ENCODE results near the gene OR7C1. TPM values are rescaled to one million over a fixed set of nuclear protein-coding genes. Genes with fewer than 3 reads are reported as not detected.

OR7C1 gene
- total and polyA plus RNA-seq, 10 of the 15 experiments (the other 5 are each of a cell fraction or from before 2014, with no cell fraction given): 0.04 to 0.06 TPM; not detected in 8

DNA sequence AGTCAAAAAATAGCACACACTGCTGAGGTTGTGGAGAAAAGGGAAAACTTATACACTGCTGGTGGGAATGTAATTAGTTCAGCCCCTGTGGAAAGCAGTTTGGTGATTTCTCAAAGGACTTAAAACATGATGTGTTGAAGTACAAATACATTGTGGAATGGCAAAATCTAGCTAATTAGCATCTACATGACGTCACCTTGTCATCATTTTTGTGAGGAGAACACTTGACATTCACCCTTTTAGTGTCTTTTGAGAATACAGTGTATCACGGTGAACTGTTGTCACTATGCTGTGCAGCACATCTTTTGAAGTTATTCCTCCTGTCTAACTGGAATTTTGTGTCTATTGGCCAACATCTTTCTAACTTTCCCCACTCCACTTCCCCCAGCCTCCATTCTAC is 8.2 kb upstream of the OR7C1 start (continued):
- no peak for TF ChIP-seq BACH1 (IDR thresholded peaks at IDR 0.05; ENCODE audit: borderline replicate concordance)

DNA sequence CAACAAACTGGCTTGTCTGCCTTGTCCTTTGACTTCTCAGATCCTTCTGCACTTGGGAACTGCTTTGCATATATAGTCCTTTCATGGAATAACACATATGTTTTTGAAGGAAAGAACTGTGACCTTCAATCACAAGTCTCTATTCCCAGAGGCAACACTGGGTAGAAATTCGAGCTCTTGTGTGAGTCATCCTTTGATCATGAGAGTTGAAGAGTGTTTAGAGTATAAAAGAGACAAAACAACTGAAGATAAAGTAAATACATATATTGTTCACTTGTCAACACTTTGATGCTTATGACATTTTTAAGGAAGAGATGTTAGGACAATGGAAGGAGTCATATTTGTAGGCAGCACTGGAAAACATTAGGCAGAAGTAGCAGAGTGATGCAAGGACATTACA is 5.2 kb upstream of the OR7C1 start:
- no peak for TF ChIP-seq RAD51 (IDR thresholded peaks at IDR 0.05)
- TF ChIP-seq ZBED1 (IDR thresholded peaks at IDR 0.05; ENCODE audit: borderline replicate concordance): no peak
- TF ChIP-seq RCOR1 (conservative IDR thresholded peaks at IDR 0.05; ENCODE audit: low read depth, low read length): no peak
- no peak for TF ChIP-seq ESRRA (IDR thresholded peaks at IDR 0.05; ENCODE audit: low read length)
- no peak for TF ChIP-seq RAD21 (IDR thresholded peaks at IDR 0.05; ENCODE audit: insufficient read depth, low read depth, low read length)
- no peak for TF ChIP-seq NR2F1 (conservative IDR thresholded peaks at IDR 0.05)
- no peak for TF ChIP-seq CREM (IDR thresholded peaks at IDR 0.05; ENCODE audit: low read depth)
- TF ChIP-seq, protein P1, sequence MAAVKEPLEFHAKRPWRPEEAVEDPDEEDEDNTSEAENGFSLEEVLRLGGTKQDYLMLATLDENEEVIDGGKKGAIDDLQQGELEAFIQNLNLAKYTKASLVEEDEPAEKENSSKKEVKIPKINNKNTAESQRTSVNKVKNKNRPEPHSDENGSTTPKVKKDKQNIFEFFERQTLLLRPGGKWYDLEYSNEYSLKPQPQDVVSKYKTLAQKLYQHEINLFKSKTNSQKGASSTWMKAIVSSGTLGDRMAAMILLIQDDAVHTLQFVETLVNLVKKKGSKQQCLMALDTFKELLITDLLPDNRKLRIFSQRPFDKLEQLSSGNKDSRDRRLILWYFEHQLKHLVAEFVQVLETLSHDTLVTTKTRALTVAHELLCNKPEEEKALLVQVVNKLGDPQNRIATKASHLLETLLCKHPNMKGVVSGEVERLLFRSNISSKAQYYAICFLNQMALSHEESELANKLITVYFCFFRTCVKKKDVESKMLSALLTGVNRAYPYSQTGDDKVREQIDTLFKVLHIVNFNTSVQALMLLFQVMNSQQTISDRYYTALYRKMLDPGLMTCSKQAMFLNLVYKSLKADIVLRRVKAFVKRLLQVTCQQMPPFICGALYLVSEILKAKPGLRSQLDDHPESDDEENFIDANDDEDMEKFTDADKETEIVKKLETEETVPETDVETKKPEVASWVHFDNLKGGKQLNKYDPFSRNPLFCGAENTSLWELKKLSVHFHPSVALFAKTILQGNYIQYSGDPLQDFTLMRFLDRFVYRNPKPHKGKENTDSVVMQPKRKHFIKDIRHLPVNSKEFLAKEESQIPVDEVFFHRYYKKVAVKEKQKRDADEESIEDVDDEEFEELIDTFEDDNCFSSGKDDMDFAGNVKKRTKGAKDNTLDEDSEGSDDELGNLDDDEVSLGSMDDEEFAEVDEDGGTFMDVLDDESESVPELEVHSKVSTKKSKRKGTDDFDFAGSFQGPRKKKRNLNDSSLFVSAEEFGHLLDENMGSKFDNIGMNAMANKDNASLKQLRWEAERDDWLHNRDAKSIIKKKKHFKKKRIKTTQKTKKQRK (IDR thresholded peaks at IDR 0.05; ENCODE audit: low read depth, low read length): no peak
- TF ChIP-seq TAF1 (IDR thresholded peaks at IDR 0.05; ENCODE audit: borderline replicate concordance, low read depth, low read length): no peak
- no peak for TF ChIP-seq WRNIP1 (IDR thresholded peaks at IDR 0.05; ENCODE audit: borderline replicate concordance, low read depth, low read length)
- no peak for TF ChIP-seq SIX5 (IDR thresholded peaks at IDR 0.05; ENCODE audit: low read depth, low read length, severe bottlenecking)
- TF ChIP-seq, protein P2, sequence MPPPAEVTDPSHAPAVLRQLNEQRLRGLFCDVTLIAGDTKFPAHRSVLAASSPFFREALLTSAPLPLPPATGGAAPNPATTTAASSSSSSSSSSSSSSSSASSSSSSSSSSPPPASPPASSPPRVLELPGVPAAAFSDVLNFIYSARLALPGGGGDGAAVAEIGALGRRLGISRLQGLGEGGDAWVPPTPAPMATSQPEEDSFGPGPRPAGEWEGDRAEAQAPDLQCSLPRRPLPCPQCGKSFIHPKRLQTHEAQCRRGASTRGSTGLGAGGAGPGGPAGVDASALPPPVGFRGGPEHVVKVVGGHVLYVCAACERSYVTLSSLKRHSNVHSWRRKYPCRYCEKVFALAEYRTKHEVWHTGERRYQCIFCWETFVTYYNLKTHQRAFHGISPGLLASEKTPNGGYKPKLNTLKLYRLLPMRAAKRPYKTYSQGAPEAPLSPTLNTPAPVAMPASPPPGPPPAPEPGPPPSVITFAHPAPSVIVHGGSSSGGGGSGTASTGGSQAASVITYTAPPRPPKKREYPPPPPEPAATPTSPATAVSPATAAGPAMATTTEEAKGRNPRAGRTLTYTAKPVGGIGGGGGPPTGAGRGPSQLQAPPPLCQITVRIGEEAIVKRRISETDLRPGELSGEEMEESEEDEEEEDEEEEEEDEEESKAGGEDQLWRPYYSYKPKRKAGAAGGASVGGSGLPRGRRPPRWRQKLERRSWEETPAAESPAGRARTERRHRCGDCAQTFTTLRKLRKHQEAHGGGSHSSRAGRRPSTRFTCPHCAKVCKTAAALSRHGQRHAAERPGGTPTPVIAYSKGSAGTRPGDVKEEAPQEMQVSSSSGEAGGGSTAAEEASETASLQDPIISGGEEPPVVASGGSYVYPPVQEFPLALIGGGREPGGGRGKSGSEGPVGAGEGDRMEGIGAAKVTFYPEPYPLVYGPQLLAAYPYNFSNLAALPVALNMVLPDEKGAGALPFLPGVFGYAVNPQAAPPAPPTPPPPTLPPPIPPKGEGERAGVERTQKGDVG (CRISPR knock-in tag; IDR thresholded peaks at IDR 0.05): no peak
- RAD21 ChIA-PET (ENCODE audit: unreplicated experiment): no interaction called here
- no peaks in the 10 kb centered on the region for H3K36me3 ChIP-seq (ENCODE audit: control insufficient read depth in 2 of 2, insufficient read depth in 2 of 2, low read length in 1 of 2)

More for the DNA sequence above, 5.2 kb upstream of the OR7C1 start:
- no peak for FAIRE-seq
- ChIA-PET POLR2A (no interaction called here), CTCF (interaction anchor here (1.0 kb wide), 1 partner anchor 53 kb away, joined by 3 read pairs; no protein-coding TSS in a partner anchor), SMC1A (ENCODE audit: uncharacterized antibody, unreplicated experiment) (no interaction called here)
- BruUV-seq (replicated peaks): no TSS peak
- H3K9ac ChIP-seq (ENCODE audit: control insufficient read depth, insufficient read depth, low read length): no peak overlapping the region
- no peaks in the 10 kb centered on the region; a peak in 1 of 4 replicates for H3K27me3 ChIP-seq (replicated peaks in 1 of 2; ENCODE audit: control insufficient read depth in 2 of 2, insufficient read depth in 2 of 2, low read length in 1 of 2)
- no peaks in the 10 kb centered on the region for H3K9me3 ChIP-seq (replicated peaks; ENCODE audit: control insufficient read depth, insufficient read depth, low read length)
- no peak overlapping the region for H3K4me3 ChIP-seq
- no peak overlapping the region for H2AFZ ChIP-seq (ENCODE audit: control insufficient read depth, low read depth, low read length)
- H3K4me1 ChIP-seq (ENCODE audit: control insufficient read depth, insufficient read depth, low read length): no peaks in the 10 kb centered on the region
- no peaks in the 10 kb centered on the region for H3K79me2 ChIP-seq (ENCODE audit: control insufficient read depth, insufficient read depth, low read length)
- intact Hi-C loops (cut with micrococcal nuclease; ENCODE audit: unreplicated experiment): no loop called here
- no peak for ATAC-seq
- H4K20me1 ChIP-seq (ENCODE audit: control insufficient read depth, insufficient read depth): no peaks in the 10 kb centered on the region
- WGBS (ENCODE audit: insufficient coverage, insufficient replicate concordance, low lambda C conversion rate, missing lambda C conversion rate): 0% methylated on average over 1 of the region's 1 CpG
- no peak for DNase-seq (ENCODE audit: low read depth, low spot score)
- in situ Hi-C loops (cut with MboI): no loop called here
- no peak overlapping the region for H3K27ac ChIP-seq (ENCODE audit: control insufficient read depth, insufficient read depth)
- no peak overlapping the region for H3K4me2 ChIP-seq (ENCODE audit: control insufficient read depth, insufficient read depth)

All from GM12878 (cell line).